Measurements from ENCODE around the gene IL16.

The IL16 gene

DNA sequence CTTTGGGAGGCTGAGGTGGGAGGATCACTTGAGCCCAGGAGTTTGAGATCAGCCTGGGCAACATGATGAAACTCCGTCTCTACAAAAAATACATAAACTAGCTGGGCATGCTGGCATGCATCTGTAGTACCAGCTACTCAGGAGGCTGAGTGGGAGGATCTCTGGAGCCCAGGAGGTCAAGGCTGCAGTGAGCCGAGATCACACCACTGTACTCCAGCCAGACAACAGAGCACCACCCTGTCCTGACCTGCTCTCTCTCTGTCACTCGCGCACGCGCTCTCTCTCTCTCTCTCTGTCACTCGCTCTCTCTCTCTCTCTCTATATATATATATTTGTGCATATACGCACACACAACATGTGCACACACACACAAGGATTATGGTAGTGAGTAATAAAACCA lies 61.8 kb downstream of the IL16 start:
- no peak for DNase-seq

DNA sequence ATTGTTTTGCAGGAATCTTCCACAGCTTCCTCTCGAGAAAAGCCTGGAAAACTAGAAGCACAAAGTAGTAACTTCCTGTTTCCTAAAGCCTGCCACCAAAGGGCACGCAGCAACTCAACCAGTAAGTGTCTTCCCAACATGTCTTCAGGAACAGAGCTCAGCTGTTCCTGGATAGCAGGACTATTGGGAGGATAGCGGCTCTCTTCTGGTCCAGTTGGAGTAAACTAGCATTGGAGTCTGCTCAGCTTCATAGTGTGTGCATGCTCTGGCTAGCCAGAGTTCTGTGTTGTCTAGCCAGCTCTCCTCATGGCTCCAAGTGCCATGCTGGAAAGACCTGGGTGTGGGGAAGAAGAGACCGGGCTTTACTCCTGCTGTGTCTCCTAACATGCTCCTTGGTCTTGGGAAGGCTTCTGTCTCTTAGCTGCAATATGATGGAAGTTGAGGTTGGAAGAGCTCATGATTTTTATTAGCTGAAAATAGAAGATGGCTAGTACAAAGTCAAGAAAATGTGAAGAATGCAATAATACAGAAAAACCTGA lies 63.1 kb downstream of the IL16 start:
- DNase-seq: no peak

GRCh38 chr15:81261172-81261811 lies 64.6 kb downstream of the IL16 start:
- DNase-seq: no peak

DNA sequence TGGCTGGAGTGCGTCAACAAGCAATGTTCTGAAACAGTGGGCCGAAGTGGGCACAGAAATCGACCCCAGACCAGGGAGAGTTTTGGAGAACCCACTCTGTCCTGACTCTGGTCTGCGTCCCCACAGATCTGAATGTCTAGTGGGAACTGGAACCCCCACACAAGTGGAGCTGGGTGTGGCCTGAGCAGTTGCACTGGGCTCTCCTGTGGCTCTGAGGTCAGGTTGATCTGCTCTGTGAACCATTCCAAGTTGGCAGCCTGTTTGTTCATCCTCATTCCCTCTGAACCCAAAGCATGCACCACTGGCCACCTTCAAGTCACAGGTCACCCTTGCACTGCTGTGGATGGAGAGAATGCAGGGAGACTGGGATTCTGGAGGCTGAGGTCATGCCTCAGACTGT lies 66.8 kb downstream of the IL16 start:
- no peak for DNase-seq

DNA sequence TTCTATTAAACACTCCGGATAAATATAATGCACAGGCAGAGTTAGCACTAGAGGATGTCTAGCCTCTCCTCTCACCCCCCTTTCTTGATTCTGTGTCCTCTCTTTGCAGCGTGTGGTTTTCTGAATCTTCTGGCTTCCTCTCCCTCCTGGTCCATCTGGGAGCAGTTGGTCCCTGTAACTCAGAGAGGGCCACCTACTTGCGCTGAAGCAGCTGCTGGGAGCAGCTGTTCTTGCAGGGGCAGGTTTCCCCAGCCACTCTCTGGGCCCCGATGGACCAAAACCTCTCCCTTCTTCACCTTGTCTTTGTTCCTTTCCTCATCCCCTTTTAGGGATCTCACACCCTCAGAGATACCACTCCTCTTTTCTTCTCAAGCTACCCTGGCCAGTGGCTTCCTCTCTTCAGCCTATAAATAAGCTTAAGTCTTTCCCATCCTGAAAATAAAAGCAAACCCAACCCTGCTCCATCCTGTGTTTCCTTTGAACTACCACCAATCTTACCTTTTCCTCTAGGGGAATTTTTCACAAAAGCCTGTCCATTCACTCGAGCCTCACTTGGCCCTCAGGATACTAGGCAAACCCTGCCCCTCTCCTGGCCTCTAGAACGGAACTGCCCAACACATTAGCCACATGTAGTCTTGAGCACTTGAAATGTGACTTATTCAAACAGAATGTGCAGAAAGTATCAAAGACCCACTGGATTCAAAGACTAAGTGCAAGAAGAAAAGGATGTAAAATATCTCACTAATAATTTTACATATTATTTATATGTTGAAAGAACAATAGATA lies 67.6 kb downstream of the IL16 start:
- no peak for DNase-seq

- DNase-seq: peak in 2 of 6 experiments; percentile 13 to 44
These were observed 68.7 kb downstream of the IL16 start for GRCh38 chr15:81265256-81265943.

- peak; percentile 50 to 80 (median 66) for DNase-seq
These were observed 69.5 kb downstream of the IL16 start for GRCh38 chr15:81265944-81266775.

- no peak for DNase-seq
These were observed 71.7 kb downstream of the IL16 start for GRCh38 chr15:81268340-81268739.

GRCh38 chr15:81268881-81269601 lies 72.4 kb downstream of the IL16 start:
- DNase-seq: peak in 2 of 6 experiments; percentile 18 to 46

DNA sequence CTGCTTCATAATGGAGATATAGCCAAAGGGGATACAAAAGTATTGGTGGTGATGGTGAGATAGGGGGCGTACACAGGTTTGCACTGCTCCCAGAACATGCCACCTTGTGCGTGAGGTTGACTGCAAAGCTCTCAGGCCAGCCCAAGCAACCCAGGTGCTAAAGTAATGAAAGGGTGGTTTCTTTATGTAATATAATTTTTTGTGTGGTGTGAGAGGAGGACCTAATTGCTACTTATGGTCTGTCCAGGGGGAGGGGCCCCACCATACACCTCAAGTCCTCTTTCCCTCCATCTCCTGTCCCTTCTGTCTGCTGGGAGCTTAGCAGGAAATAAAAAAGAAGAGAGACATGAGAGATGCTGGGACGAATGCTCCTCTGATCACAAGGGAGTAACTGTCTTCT lies 73.5 kb downstream of the IL16 start:
- no peak for DNase-seq

- DNase-seq: no peak
These were observed 74.3 kb downstream of the IL16 start for GRCh38 chr15:81270781-81271491.

DNA sequence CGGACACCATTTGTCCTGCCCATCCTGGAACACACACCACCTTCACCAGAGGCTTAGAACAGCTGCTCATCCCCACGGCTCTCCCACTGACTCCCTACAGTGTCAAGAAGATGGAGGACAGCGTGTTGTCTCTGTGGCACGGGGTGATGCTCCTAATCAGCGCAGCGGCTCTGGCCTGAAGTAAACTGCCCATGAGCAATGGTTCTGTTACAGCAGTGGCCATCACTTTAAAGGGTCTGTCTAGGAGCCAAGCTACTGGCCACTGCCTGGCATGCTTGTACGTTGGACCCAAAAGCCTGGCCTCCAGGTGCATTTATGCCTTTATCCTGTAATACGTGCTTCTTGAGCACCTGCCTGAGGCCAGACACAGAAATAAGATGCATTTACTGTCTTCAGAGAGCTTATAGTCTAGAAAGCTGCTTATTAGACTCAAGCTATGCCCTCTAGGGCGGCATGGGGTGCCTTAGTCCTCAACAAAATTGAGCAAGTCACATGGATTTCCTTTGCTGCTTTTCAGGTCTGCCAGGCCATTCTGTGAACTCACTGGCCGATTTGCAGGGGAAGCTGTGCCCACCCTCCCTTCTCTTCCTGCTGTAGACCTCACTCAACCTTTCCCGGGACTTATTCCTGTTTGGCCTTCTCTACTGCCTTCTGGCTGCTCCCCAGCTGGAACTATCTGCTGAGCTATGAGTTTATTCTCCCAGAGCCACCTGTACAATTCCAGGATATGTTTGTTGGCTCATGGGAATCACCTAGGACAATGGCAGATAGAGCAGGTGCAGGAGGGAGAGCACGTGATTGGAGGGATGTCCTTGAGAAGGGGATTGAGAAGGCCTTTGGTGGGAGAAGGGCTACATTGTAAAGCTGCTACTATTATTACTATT lies 75.3 kb downstream of the IL16 start:
- DNase-seq: no peak

DNA sequence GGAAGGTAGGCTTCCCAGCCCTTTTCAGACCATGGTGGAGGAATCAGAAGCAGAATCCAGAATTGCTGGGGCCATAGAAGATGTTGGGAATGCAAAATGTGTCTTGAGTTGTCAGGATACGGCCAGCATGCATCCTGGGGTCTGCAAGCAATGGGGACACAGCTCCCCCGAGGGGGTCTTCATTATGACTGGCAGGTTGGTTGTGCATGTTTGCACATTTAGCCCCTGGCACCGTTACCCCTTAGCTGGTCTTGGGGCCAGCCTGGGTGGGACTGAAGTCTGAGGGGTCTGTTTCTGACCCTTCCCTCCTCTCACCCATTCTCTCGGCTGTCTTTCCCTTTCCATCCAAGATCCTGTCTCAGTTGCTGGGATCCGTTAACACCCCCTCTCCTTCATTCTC lies 76.5 kb downstream of the IL16 start:
- no peak for DNase-seq

- no peak for DNase-seq
These were observed 77.2 kb downstream of the IL16 start for GRCh38 chr15:81273855-81274254.

- no peak for DNase-seq
These were observed 77.6 kb downstream of the IL16 start for GRCh38 chr15:81274255-81274654.

GRCh38 chr15:81274931-81275707 lies 78.4 kb downstream of the IL16 start:
- DNase-seq: peak; percentile 49 to 84 (median 75)

DNA sequence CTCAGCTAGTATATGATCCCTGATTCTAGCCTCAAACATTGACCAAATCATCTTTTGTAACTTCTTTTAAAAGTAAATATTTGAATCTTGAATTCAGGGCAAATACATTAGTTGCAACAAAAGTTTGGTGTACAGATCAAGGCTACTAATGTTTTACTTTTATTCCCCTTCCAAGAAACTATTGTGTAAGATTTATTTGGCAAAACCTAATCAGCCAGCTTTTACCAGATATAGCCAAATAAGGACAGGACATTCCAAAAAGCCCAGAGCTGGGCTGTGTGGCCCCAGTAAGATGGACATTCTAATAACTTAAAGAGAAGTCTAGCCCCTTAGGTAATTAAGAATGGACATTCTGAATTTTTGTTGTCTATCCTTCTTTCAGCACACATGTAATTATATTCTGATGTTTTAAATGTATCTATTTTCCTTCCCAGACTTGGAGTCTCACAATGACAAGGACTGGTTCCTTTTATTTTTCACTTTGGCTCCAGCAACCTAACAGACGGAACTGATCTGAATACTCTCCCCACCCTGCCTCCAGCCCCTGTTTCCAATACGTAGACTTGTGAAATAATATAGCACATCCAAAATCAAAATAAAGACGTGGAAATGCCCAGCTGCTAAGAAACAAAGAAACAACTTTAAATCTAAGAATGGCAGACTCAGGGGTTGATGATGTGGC lies 79.2 kb downstream of the IL16 start:
- DNase-seq: no peak

GRCh38 chr15:81276967-81277366 lies 80.3 kb downstream of the IL16 start:
- no peak for DNase-seq

DNA sequence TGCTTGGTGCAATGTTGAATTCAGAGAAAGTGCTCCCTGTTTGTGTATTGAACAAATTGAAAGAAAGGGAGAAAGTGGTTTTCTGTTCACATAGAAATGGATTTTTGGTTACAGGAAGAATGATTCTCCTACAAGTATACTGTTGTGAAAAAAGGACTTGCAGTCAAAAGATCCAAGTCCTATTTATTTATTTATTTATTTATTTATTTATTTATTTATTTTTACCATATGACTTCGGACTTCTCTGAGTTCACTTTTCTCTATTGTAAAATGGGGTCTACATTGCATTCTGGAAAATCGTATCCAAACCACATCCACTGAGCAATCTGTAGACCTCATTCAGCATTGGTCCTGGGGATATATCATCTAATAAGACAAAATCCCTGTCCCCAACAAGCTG lies 81.2 kb downstream of the IL16 start:
- DNase-seq: no peak

All from stimulated activated naive CD4-positive, alpha-beta T cell (primary cell).